NCI-H510A (cell line): ENCODE results near the gene CSMD2.

Experiments used
- DNase-seq: peaks from one replicate; lab custom pipeline; 2025; lab: John Stamatoyannopoulos, UW

CSMD2 gene

DNA sequence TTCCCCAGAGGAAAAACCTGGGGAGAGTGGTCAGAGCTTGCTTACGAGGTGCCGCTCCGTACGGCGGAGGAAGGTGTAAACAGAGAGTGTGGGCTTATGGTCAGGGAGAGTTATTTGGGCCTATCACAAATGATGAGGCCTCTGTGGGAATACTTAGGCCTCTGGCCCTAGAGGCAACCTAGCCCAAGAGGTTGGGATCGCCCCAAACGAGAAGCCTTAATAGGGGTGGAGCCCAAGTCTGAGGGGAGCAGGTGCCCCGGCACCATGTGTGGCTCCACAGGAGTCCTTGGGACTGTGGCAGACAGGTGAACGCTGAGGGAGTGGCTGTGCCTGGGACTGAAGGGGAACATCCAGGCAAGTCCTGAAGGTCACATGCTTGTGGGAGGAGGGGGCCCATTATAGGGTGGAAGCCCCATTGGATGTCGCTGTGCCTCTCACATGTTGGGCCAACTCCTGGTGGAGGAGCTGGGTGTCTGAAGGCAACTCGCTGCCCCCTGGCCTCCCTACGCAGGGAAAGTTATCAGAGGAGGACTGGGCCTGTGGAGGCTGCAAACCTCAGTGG, 557.5 kb downstream of the CSMD2 start:
- no peak for DNase-seq

DNA sequence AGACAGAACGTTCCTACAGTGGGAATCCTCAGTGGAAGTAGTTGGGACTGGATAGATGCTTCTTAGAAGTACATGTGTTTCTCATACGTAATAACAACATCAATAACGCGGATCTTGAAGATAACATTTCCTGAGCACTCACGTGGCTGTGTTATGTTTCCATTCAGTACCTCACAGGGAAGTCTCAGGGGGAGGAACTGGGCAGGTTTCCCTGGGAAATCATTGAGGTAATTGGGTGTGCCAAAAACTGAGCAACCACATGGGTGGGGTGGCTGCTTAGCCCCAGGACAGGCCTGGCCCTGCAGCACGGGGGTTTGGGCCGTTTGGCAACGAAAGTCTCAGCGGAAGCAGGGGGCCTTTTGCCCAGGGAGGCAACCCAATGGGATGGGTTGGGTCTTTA, 558.8 kb downstream of the CSMD2 start:
- DNase-seq: no peak

DNA sequence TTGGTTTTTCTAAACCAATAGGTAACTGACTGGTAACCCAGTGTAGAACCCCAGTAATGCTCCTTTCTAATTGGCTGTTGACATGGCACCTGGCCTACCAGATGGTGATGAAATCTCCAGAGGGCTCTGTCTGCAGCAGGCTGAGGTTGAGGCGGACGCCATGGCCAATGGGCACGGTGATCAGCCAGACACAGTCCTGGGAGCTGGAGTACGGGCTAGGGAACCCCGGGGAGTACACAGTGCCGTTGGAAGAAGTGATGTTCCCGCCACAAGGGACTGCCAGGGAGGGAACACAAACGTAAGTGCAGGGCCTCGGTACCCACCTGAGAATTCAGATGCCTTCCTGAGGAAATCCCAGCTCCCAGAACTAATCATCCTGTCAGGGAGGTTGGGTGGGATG, 562.8 kb downstream of the CSMD2 start:
- no peak for DNase-seq

DNA sequence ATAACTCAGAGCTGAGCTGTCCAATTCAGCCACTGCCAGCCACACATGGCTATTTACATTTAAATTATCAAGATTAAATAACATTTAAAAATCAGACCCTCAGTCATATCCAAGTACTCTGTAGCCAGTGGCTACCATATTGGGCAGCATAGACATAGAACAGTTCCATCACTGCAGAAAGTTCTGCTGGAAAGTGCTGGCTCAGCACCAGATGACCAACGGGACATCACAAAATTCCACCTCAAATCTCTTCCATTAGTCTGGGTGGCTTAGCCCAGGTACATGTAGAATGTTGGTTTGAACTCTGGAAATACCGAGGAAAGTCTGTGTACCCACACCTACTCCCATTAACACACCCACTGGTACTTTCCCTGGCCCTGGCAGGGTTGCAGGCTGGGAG, 563.3 kb downstream of the CSMD2 start:
- no peak for DNase-seq

DNA sequence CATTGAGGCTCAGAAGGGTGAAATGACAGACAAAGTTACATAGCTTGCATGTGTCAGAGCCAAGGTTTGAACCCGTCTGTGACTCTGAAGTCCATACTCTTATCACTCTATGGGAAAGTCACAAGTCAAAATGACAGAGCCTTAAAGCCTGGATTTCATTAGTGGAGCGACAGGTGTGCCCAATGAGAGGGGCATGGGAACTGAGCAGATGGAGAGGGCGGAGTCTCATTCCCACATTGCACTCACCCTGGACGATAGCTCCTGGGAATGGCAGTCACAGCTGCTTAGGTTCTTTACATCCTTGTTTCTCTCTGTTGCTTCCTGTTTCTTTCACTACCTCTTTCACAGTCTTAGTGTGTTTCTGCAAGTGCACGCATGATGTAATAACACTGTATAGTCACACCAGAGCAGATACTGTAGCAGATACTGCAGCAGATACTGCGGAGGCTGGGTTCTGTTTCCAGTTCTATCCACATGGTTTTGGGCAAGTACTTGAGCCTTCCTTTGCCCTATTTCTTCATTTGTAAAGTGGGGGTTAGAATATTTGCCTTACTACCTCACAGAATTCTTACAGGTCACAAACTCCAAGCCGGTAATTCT, 565.4 kb downstream of the CSMD2 start:
- DNase-seq: no peak

DNA sequence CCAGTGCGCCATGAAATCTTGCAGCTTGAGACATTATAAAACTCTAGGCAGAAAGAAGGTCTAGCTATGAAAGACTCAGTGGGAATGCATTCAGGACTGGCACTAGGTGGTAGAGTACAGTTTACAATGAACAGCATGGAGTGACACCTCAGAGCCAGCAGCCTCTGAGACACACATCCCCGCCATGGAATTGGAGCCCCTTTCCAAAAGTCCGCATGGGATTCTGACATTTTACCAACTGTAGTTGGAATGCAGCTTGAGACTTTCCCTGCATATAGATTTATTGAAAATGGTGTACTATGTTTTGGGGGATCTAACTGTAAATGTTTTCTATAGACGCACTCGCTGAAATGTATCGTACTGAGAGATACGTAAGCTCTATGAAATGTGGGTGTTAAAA, 576.3 kb downstream of the CSMD2 start:
- DNase-seq: no peak

DNA sequence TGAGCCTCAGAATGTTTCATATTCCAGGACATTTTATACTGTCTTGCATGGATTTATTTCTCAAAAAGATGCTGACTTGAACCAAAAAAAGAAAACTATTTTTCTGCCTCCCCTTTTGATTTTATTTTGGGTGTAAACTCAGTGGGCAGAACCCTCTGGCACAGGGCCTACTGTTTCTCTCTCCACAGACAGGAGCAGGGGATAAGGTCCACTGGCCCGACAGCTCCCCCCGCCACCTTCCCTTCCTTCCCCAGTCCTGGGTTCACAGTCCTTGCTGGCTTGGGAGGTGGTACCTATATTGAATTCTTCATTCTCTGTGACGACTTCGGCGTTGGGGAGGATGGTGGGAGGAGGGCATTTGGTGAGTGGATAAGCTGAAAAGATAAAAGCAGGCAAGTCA, 578.2 kb downstream of the CSMD2 start:
- no peak for DNase-seq

DNA sequence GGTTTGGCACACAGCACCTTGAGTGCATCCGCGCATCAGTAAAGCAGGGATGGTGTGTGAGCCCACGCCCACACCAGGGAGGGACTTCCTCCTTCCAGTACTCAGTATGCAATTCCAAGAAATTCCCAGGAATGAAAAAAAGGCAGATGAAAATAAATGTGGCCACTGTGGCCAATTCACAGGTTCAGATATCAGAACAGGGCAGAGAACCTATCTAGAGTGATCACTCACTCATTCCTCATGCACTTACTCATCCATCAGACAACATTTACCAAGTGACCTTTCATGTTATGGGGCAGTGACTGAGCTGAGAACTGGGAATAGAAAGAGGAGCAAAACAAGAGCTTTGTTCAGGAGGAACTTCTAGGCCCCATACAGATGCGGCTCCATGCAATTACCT, 578.9 kb downstream of the CSMD2 start:
- DNase-seq: no peak

DNA sequence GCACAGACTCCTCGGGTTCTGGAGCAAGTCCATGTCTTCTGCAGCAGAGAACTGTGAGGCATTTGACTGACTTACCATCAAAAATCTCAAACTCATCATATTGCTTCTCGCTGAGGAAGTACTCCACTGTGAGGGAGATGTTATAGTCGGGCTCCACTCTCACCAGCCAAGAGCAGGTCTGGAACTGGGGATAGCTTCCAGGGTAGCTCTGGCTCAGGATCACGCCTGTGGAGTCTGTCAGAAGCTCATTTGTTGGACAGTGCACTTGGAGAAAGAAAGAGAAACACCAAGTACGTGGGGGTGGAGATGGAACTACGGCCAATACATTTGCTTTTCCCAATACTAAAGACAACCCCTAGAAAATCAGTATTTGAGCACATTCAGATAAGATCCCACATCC, 581.5 kb downstream of the CSMD2 start:
- no peak for DNase-seq

DNA sequence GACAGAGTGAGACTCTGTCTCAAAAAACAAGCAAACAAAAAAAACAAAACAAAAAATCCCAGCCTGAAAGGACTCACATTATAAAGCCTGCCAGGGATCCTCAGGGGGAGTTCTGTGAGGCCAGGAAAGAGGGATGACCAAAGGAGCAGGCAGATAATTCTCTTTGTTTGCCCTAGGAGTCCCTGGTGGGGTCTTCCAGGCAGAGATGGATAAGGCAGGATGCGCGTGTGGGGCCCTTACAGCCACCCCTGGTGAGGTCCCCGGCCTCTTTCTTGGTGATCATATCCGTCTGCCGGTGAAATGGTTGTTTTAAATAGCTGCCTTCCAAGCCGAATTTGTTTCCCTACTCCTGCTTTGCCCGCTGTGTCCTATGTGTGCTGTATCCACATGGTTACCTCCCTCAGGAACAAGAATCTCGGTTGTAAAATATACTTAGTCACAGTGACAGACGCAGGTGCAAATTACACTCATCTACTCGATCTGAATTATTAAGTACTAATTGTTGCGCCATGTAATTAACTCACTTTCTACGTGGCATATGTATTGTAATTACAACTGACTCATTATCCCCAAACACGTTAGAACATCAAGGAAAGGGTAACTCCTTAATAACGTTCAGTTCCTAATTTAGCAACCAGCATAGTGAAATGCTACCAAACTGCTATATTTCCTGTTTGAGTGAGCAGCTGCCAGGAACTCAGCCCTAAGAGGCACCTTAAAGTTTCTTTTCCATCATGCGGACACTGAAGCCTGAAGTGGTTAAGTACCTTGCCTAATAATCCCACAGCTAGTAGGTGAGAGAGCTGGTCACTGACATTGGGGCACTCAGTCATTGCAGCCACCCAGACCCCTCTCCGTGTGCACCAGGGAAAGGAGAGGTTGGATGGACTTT, 586.2 kb downstream of the CSMD2 start:
- DNase-seq: no peak

DNA sequence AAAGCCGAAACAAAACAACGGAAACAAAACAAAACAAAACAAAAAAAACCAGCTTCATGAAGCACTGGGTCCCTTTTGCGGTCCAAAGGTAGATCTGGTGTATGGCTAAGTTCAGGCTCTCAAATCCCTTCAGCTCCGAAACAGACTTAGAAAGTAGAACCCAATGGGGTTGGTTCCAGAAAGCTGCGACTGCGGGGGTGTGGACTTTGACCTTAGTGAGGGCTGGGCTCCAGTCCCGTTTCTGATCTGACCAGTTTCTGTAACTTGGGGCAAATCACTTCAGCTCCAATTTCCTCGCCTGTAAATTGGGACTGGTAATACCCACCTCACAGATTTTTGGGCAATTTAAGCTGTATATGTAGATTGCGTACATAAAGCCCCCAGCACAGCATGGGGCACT, 587.4 kb downstream of the CSMD2 start:
- no peak for DNase-seq

DNA sequence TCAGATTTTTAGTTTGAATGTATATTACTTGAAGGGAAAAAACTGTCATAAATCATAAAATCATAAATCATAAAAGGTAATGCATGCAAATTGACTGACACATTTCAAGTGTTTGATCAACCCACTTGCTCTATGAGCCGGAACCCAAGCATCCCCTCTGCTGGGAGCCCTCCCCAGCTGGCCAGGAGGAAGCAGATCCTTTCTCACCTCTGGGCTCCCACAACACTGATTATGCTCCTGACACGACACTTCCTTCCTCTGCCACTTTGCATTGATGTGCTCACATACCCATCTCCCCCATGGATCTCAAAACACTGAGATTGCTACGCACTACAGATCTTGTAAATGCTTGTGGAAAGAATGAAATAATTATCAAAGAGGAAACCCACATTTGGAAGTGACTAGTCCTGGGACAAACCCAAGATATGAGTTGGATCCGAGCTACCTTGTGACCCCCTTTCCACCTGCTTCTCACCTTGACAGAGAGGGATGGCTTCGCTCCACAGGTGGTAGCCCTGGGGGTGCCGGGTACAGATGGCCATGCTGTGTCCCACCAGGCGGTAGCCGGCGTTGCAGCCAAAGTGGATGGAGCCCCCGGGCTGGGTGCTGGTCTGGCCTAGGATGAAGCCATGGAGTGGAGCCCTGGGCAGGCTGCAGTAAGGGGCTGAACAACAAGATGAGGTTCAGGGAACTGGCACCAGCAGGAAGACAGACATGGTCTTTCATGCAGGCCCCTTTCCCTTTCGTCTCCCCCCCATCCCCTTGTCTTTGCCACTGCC, 588.0 kb downstream of the CSMD2 start:
- no peak for DNase-seq

DNA sequence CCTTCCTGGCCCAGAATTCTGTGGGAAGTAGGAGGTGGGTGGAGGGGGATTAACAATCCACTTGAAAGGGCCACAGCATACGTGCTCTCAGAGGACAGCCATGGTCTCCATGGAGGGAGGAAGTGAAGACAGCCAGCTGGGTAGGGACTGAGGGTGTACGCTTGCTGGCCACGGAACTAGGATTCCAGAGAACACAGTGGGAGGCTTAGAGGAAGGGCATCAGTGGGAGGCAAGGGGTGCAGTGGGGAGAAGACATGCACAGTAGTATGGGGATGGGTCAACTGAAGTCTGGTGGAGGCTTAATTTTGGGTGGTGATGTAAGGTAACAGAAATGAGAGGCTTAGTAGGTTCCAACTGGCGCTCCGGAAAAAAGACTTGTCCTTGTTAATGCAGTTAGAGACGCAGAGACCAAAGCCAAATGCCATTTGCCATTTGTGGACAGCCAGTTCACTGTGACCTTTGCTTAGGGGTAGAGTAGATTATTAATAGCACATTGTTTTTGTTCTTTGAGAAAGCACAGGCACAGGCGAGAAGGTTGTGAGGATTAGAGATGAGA, 589.6 kb downstream of the CSMD2 start:
- DNase-seq: no peak

DNA sequence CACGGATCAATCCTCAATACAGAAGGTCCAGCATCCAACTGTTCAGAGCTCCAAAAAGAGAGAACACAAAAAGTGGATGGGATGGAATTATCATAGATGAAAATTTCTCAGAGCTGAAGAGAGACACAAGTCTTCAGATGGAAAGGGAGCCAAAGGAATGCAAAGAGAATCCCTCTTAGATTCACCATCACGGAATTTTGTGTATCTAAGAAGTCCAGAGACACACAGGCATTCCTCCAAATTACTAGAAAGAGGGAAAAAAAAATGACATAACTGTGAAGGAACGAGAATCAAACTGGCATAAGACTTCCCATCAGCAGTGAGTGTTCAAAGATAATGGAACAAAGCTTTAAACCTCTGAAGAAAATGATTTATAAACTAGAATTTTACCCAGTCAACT, 591.4 kb downstream of the CSMD2 start:
- no peak for DNase-seq

DNA sequence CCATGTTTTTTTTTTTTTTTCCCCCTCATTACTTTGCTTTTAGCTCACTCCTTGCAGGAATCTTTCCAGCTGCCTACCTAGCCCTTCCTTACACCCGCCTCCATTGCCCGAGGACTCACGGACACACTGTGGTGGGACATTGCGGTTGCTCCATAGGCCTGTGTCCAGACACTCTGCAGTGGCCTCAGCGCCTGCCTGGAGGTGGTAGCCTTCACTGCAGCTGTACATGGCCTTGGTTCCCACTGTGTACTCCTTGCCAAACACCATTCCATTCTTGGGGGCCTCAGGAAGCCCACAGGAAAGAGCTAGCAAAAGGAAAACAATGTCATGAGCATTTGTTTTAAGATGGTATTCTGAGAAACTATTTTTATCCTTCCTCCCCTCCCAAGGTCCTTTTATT, 592.6 kb downstream of the CSMD2 start:
- no peak for DNase-seq

DNA sequence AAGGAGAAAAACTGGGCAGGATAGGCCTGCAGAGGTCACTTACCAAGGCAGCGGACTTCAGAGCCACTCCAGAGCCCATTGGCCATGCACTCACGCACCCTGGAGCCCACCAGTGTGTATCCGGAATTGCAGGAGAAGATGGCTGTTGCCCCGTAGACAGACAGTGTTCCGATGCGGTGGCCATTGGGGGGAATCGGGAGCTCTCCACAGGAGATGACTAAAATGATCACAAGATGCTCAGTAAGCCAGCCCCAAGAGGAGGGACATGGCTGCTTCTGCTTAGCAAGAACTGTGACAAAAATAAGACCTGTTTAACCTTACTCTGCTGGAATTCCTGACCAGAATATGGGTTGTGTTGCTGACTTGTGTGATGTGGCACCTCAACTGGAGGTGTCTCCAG, 595.7 kb downstream of the CSMD2 start:
- no peak for DNase-seq

DNA sequence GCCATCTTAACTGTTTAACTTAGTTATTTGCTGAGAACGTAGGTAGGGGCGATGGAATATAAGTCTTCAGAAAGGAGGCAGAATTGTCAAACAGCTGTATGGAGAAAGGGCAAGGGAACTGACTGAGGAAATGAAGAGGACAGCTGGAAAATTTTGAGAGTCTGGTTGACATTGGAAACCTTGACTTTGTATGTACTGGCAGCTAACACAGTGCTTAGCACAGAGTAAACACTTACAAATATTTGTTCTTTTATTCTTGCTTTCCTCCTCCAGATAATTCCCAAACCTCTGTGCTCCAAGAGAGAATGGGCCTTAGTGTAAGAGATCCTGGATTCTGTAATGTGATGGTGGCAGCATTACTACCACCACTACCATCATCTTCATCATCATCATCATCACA, 601.3 kb downstream of the CSMD2 start:
- no peak for DNase-seq

DNA sequence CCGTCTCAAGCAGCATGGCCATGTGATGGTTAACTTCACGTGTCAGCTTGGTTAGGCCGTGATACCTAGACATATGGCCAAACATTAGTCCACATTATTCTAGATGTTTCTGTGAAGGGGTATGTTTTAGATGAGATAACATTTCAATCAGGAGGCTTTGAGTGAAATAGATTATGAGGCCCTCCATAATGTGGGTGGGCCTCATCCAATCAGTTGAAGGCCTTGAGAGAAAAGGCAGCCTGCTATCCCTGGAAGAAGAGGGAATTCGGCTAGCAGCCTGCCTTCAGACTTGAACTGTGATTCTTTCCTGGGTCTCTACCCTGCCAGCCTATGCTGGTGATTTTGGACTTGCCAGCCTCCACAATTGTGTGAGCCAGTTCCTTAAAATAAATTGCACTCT, 602.5 kb downstream of the CSMD2 start:
- DNase-seq: no peak

DNA sequence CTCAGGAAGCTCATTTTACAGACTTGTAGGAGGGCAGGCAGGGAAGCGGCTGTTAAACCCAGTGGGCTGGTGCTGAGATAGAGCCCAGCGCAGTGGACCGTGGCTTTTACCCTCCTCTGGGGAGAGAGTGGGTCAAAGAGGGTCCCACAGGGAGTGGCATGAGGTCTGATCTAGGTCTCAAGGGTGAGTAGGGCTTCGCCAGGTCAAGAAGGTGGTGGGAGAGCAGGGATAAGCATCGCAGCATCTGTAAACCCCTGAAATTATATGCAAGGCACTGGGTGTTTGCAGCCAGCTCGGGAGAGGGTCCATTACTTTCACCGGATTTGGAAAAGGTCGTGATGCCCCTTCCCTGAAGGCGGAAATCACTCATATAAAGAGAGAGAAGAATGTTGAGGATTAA, 603.5 kb downstream of the CSMD2 start:
- DNase-seq: no peak

DNA sequence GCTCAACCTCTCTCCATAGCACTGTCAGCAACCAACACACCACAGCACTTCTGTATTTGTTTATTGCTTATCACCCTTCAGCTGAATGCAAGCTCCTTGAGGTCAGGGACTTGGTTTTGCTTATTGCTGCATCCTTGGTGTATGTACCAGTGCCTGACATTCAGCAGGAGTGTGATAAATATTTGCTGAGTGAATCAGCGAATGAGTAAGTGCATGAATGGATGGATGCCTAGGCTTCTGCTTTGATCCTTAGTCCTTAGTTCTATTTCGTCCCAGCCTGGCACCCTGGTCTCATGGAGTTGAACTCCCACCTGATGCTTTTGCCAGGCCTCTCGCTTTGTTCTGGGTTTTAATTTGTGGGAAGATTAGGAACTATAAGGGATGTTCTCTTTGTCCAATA, 604.4 kb downstream of the CSMD2 start:
- no peak for DNase-seq

DNA sequence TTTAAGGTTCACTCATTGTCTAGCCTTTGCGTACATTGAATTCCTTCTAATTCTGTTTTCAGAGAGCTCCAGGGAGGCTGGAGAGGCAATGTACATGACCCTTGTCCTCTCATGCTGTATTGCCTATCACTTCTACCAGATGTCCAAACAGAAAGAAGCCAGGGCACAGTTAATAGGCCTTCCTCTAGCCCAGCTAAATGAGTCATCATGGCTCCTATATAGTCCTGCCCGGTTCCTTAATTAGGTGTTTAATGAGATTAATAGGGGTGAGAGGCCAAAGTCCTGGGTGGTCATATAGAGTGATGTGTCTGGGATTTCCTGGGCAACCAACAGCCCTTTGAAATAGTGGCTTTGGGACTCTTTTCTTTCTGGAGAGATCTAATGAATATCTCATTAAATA, 616.3 kb downstream of the CSMD2 start:
- no peak for DNase-seq

DNA sequence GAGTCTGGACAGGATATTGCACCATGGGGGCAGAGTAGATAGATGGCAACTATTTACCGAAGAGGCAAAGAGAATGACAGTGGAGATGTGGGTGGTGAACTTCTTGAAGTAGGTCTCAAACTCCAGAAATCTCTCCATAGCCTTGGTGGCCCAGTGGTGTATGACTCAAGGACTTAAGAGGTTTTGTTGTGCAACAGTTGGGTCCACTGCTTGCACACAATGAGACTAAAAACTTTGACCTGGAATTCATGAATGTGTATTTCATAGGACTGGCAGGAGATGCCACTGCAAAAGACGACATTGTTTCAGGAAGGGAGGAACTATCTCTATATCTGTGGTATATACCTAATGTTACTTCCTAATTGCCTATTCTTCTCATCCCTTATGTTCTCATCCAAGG, 616.7 kb downstream of the CSMD2 start:
- no peak for DNase-seq
